GM23248 (cell line): ENCODE results near the gene MISP.

Experiments used
- EZH2 ChIP-seq: fragments of 200-600 bp; sonication (generic); IDR thresholded peaks from 2 replicates; pipeline ENCODE4 v1.6.1; 2018; ENCODE audit warnings: antibody characterized with exemption, mild to moderate bottlenecking; ENCODE audit not compliant: insufficient read depth, poor library complexity, severe bottlenecking
- EZH2phosphoT487 ChIP-seq: fragments of 200-600 bp; sonication (generic); IDR thresholded peaks from 2 replicates; pipeline ENCODE4 v1.6.1; 2018; ENCODE audit warnings: antibody characterized with exemption, moderate library complexity, mild to moderate bottlenecking, low read depth; ENCODE audit not compliant: insufficient read depth

DNA sequence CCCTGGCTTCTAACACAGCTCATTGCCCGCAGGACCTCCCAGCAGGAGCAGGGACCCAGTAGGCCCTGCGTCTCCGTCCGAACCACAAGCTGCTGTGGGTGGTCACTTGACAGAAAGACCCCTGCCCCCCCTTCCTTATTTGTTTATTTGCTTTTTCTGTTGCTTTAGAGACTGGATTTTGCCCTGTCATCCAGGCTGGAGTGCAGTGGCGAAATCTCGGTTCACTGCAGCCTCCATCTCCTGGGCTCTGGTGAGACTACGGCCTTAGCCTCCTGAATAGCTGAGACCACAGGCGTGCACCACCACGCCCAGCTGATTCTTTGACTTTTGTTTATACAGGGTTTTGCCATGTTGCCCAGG is 38.8 kb downstream of the MISP start:
- TF ChIP-seq EZH2 (no peak), EZH2phosphoT487 (no peak)
